HL-60/S4 treated with phorbol 12-myristate 13-acetate at 8.2 ng/mL for 4 days and 3 days (cell line): ENCODE measurements around the gene RPTOR.

Experiments used
- in situ Hi-C: fragments of 300-500 bp; cut with MboI; formaldehyde crosslinking; loops from 2 replicates; pipeline ENCODE4 v1.15.0; 2022; ENCODE audit warnings: low sequenced_read_pairs

The RPTOR gene

GRCh38 chr17:80708480-80708879 lies 163.8 kb downstream of the RPTOR start:
- in situ Hi-C loops, result no loop called here

- in situ Hi-C loops, result no loop called here
These were observed 164.6 kb downstream of the RPTOR start for GRCh38 chr17:80709090-80709695.

GRCh38 chr17:80710714-80711302 lies 166.2 kb downstream of the RPTOR start:
- in situ Hi-C loops, result no loop called here

GRCh38 chr17:80712089-80712488 lies 167.5 kb downstream of the RPTOR start:
- in situ Hi-C loops, result no loop called here

- in situ Hi-C loops, result no loop called here
These were observed 168.0 kb downstream of the RPTOR start for GRCh38 chr17:80712606-80713005.

- in situ Hi-C loops, result no loop called here
These were observed 172.5 kb downstream of the RPTOR start for GRCh38 chr17:80716986-80717719.

GRCh38 chr17:80717720-80718083 lies 173.1 kb downstream of the RPTOR start:
- in situ Hi-C loops, result no loop called here

- in situ Hi-C loops, result no loop called here
These were observed 173.8 kb downstream of the RPTOR start for GRCh38 chr17:80718428-80718827.

- in situ Hi-C loops, result no loop called here
These were observed 174.8 kb downstream of the RPTOR start for GRCh38 chr17:80719449-80719848.

GRCh38 chr17:80720610-80721577 lies 176.3 kb downstream of the RPTOR start:
- in situ Hi-C loops, result no loop called here

- in situ Hi-C loops, result no loop called here
These were observed 178.0 kb downstream of the RPTOR start for GRCh38 chr17:80722661-80723060.

GRCh38 chr17:80724775-80725266 lies 180.2 kb downstream of the RPTOR start:
- in situ Hi-C loops, result no loop called here

GRCh38 chr17:80725517-80725916 lies 180.9 kb downstream of the RPTOR start:
- in situ Hi-C loops, result no loop called here

GRCh38 chr17:80726558-80727408 lies 182.1 kb downstream of the RPTOR start:
- in situ Hi-C loops, result no loop called here

- in situ Hi-C loops, result no loop called here
These were observed 182.7 kb downstream of the RPTOR start for GRCh38 chr17:80727409-80727755.

GRCh38 chr17:80729016-80729415 lies 184.4 kb downstream of the RPTOR start:
- in situ Hi-C loops, result no loop called here

GRCh38 chr17:80729761-80730160 lies 185.1 kb downstream of the RPTOR start:
- in situ Hi-C loops, result no loop called here

GRCh38 chr17:80730739-80731138 lies 186.1 kb downstream of the RPTOR start:
- in situ Hi-C loops, result no loop called here

GRCh38 chr17:80731323-80731722 lies 186.7 kb downstream of the RPTOR start:
- in situ Hi-C loops, result no loop called here

GRCh38 chr17:80732268-80732667 lies 187.6 kb downstream of the RPTOR start:
- in situ Hi-C loops, result no loop called here
